UCSD-AML1 (cell line): ENCODE data around the gene MAGEA2B.
"Not testable (repeated sequence)": the region's sequence is repeated elsewhere in the genome, so short reads cannot be mapped to it uniquely, and the experiment has no call there.

Experiments
- DNase-seq: peaks from one replicate; lab custom pipeline; 2025; ENCODE audit not compliant: unreplicated experiment; lab: John Stamatoyannopoulos, UW

Gene MAGEA2B, protein sequence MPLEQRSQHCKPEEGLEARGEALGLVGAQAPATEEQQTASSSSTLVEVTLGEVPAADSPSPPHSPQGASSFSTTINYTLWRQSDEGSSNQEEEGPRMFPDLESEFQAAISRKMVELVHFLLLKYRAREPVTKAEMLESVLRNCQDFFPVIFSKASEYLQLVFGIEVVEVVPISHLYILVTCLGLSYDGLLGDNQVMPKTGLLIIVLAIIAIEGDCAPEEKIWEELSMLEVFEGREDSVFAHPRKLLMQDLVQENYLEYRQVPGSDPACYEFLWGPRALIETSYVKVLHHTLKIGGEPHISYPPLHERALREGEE

GRCh38 chrX:152713815-152714787 lies at the start of gene MAGEA2B:
Gene MAGEA2B (plus strand): TSS chrX:152714628. CDS start chrX:152717107, 2,479 bp downstream.
- not testable (repeated sequence) for DNase-seq

GRCh38 chrX:152674135-152674534 lies 40.3 kb upstream of the MAGEA2B start:
- DNase-seq, result no peak

GRCh38 chrX:152674652-152675051 lies 39.8 kb upstream of the MAGEA2B start:
- not testable (repeated sequence) for DNase-seq

DNA sequence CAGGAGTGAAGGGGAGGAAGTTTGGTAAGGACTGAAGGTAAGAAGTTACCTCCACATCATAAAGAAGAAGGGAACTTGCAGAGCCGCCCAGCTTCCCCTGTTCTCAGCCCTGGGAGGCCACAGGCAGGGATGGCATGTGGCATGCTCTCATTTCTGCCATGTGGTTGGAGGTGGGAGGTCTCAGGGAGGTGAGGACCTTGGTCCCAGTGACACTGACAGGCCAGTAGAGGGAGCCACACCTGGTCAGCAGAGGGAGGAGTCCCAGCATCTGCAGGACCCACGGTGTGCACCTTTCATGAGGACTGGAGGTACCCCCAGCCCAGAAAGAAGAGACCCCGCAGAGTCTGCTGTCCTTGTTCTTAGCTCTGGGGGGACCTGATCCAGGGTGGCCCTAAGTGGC lies 33.4 kb upstream of the MAGEA2B start:
- not testable (repeated sequence) for DNase-seq

- not testable (repeated sequence) for DNase-seq
These were observed 16.2 kb upstream of the MAGEA2B start, which contains the start of gene MAGEA3 for GRCh38 chrX:152697952-152698931. Gene MAGEA3 (plus strand): TSS chrX:152698794. CDS start chrX:152700833, 2,039 bp downstream.

- DNase-seq, result not testable (repeated sequence)
These were observed 14.0 kb upstream of the MAGEA2B start for GRCh38 chrX:152700390-152700789.

DNA sequence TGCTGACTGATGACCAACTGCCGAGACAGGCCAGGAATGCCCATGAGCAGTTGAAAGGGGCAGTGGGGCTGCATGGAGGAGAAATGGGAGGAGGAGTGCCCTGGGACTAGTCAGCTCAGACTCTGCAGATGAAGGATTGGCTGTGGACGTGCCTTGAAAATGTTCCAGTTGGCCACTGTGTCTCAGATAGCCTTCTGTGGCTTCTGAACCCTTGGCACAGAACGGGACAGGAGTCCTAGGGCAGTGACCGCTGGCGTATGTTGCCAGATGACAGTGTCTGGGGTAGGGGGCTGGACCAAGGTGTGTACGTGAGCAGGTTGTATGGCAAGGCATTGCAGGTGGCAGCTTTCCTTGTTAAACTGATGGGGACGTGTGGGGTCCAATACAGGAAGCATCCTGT lies 7.9 kb upstream of the MAGEA2B start:
- not testable (repeated sequence) for DNase-seq

DNA sequence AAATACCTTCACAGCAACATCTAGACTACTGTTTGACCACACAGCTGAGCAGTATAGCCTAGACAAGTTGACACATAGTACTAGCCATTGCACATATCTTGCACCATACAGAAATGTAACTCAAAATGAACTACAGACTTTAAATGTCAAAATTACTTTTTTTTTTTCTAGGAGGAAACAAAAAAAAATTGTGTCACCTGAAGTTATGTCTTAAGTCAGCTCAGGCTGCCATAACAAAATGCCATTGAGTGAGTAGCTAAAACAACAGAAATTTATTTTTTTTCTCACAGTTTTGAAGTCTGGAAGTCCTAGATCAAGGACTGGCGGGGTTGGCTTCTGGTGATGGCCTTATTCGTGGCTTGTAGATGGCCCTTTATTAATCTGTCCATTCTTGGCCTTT lies 5.3 kb upstream of the MAGEA2B start, which contains the start of gene CSAG2:
TSS of gene CSAG2 (minus strand) at position 101 of the 400 bp plus-strand sequence. CDS start 161 bp downstream, outside the sequence.
- not testable (repeated sequence) for DNase-seq

DNA sequence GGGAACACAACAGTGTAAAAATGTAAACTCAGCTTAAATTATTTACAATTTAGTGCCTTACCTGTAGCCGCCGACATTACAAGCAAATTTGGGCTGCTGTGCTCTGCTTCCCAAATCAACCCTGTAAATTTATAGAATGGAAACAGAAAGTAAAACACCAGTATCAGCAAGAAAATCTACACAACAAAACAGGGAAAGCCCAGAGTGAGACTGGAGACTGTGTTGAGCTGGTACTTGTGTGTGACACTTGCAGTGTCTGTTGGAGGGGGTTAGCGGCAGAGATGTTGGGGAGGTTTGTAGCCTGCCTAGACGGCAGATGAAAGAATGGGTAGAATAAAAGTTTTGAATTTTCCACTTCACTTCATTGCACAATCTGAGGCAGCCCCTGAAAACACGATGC lies 1.2 kb upstream of the MAGEA2B start:
- DNase-seq, result not testable (repeated sequence)

DNA sequence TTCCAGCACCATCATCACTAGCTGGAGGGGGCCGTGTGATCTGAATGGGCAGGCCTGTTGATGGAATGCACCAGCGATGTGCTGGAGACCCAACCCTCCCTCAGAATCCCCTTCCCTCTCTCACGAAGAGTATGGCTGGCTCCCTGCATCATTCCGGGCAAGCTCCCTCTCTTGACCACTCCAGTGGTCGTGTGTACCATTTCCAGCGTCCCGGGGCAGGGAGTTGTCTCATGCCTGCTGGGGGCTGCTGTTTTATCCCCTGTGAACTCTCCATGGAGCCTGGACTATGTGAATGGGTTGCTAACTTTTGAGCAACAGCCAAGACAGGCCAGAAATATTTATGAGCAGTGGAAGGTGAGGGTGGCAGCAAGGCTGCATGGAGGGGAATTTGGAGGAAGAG lies 11.0 kb downstream of the MAGEA2B start:
- no peak for DNase-seq

GRCh38 chrX:152733261-152733975 lies 19.0 kb downstream of the MAGEA2B start, which contains the start of the genes CSAG1 and MAGEA12:
Gene CSAG1 (minus strand): TSS chrX:152733721. CDS start chrX:152732460, 1,261 bp downstream.
Gene MAGEA12 (plus strand): TSS chrX:152733757. CDS start chrX:152736162, 2,405 bp downstream.
- no peak for DNase-seq

DNA sequence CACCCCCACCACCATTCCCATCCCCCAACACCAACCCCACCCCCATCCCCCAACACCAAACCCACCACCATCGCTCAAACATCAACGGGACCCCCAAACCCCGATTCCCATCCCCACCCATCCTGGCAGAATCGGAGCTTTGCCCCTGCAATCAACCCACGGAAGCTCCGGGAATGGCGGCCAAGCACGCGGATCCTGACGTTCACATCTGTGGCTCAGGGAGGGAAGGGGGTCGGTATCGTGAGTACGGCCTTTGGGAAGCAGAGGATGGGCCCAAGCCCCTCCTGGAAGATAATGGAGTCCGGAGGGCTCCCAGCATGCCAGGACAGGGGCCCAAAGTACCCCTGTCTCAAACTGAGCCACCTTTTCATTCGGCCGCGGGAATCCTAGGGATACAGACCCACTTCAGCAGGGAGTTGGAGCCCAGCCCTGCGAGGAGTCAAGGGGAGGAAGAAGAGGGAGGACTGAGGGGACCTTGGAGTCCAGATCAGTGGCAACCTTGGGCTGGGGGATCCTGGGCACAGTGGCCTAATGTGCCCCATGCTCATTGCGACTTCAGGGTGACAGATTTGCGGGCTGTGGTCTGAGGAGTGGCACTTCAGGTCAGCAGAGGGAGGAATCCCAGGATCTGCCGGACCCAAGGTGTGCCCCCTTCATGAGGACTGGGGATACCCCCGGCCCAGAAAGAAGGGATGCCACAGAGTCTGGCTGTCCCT lies 19.9 kb downstream of the MAGEA2B start:
- not testable (repeated sequence) for DNase-seq

GRCh38 chrX:152735101-152735500 lies 20.7 kb downstream of the MAGEA2B start:
- DNase-seq, result no peak

DNA sequence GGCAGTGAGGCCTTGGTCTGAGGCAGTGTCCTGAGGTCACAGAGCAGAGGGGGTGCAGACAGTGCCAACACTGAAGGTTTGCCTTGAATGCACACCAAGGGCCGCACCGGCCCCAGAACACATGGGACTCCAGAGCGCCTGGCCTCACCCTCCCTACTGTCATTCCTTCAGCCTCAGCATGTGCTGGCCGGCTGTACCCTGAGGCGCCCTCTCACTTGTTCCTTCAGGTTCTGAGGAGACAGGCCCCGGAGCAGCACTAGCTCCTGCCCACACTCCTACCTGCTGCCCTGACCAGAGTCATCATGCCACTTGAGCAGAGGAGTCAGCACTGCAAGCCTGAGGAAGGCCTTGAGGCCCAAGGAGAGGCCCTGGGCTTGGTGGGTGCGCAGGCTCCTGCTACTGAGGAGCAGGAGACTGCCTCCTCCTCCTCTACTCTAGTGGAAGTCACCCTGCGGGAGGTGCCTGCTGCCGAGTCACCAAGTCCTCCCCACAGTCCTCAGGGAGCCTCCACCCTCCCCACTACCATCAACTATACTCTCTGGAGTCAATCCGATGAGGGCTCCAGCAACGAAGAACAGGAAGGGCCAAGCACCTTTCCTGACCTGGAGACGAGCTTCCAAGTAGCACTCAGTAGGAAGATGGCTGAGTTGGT lies 21.6 kb downstream of the MAGEA2B start:
- DNase-seq, result no peak

- not testable (repeated sequence) for DNase-seq
These were observed 22.1 kb downstream of the MAGEA2B start for GRCh38 chrX:152736528-152736927.

GRCh38 chrX:152738560-152738959 lies 24.1 kb downstream of the MAGEA2B start:
- no peak for DNase-seq

- not testable (repeated sequence) for DNase-seq
These were observed 39.5 kb downstream of the MAGEA2B start, which contains the start of gene MAGEA2 for GRCh38 chrX:152753686-152754650. Gene MAGEA2 (minus strand): TSS chrX:152753842. CDS start chrX:152751363, 2,479 bp downstream.
